ENCODE results near the gene NMRK1. TPM values are rescaled to one million over a fixed set of nuclear protein-coding genes. Genes with fewer than 3 reads are reported as not detected.

NMRK1 gene
- total RNA-seq, 2 donors from 2014 or later = 16.2 to 34.1 TPM

DNA sequence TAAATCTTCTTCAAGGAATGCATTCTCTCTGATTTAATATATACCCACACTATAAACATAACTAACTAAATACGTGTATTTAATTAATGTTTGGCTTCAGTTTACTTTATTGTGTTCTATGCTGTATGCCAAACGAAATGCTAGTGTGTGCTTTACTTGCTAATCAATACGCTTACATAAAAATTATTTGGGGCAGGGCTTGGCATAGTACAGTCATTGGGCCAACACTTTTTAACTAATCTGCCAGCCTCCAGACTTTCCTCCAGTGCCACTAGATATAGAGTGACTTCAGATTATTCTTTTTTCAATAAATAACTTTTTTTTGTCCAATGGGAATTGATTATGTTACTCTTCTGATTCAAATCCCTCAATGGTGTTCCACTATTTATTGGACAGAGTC, 51.2 kb downstream of the NMRK1 start:
- no peak overlapping the region for H3K4me3 ChIP-seq
- 80% methylated on average over 3 of the region's 3 CpGs for WGBS
- TF ChIP-seq, protein P1, sequence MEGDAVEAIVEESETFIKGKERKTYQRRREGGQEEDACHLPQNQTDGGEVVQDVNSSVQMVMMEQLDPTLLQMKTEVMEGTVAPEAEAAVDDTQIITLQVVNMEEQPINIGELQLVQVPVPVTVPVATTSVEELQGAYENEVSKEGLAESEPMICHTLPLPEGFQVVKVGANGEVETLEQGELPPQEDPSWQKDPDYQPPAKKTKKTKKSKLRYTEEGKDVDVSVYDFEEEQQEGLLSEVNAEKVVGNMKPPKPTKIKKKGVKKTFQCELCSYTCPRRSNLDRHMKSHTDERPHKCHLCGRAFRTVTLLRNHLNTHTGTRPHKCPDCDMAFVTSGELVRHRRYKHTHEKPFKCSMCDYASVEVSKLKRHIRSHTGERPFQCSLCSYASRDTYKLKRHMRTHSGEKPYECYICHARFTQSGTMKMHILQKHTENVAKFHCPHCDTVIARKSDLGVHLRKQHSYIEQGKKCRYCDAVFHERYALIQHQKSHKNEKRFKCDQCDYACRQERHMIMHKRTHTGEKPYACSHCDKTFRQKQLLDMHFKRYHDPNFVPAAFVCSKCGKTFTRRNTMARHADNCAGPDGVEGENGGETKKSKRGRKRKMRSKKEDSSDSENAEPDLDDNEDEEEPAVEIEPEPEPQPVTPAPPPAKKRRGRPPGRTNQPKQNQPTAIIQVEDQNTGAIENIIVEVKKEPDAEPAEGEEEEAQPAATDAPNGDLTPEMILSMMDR (IDR thresholded peaks at IDR 0.05) = no peak
- TF ChIP-seq POLR2A (IDR thresholded peaks at IDR 0.05) (no peak), POLR2AphosphoS5 (IDR thresholded peaks at IDR 0.05) (no peak)
- H3K27me3 ChIP-seq (replicated peaks; ENCODE audit: insufficient read depth) = no peaks in the 10 kb centered on the region
- H3K9me3 ChIP-seq = no peaks in the 10 kb centered on the region
- intact Hi-C loops (cut with DNase I) = no loop called here
- H3K27ac ChIP-seq = no peak overlapping the region
- DNase-seq (ENCODE audit: low spot score) = no peak
- H3K36me3 ChIP-seq = no peaks in the 10 kb centered on the region
- H3K4me1 ChIP-seq (replicated peaks) = no peaks in the 10 kb centered on the region

DNA sequence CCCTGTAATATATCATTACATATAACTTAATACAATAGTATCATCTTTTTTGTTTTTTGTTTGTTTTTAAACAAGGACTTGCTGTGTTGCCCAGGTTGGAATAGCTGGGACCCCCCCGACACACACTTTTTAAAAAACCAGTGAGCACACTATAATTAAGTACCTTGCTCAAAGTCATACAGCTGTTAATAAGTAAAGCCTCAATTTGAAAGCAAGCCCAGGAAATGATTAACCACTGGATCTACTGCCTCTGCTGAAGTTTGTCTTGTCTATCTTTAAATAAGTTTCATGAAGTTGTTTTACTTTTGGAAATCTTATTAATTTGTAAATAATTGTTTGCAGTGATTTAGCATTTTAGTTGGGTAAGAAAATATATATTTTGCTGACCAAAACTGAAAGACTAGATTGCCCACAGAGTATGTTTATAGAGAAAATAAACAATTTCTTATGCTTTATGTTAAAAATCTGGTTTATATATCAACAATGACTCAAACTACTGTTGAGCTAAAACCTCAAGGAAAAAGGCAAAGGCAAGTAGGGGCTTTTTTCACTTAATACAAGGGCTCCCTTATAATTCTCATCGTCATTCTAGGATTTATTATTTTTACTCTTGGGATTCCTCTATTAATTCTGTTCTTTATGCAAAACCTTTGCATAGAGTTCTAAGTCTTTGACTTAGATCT, 54.0 kb downstream of the NMRK1 start:
- intact Hi-C loops (cut with DNase I) = no loop called here
- Histone ChIP-seq H3K9me3 (no peaks in the 10 kb centered on the region), H3K36me3 (no peaks in the 10 kb centered on the region), H3K27me3 (replicated peaks; ENCODE audit: insufficient read depth) (no peaks in the 10 kb centered on the region), H3K4me1 (replicated peaks) (no peaks in the 10 kb centered on the region), H3K27ac (no peak overlapping the region), H3K4me3 (no peak overlapping the region)
- no peak for DNase-seq (ENCODE audit: low spot score)
- TF ChIP-seq POLR2AphosphoS5 (IDR thresholded peaks at IDR 0.05) = no peak
- WGBS = 56% methylated on average over 2 of the region's 2 CpGs

GRCh38 chr9:75027187-75028107, 60.5 kb downstream of the NMRK1 start:
- H3K36me3 ChIP-seq = no peaks in the 10 kb centered on the region
- intact Hi-C loops (cut with DNase I) = loop anchor here (1.0 kb wide), 1 partner anchor 61 kb away; the partner anchor contains the start of genes NMRK1 and OSTF1
- H3K27me3 ChIP-seq (replicated peaks; ENCODE audit: insufficient read depth) = no peaks in the 10 kb centered on the region
- peak overlapping the region; percentile 95 to 96 for H3K27ac ChIP-seq
- TF ChIP-seq POLR2A (IDR thresholded peaks at IDR 0.05) (no peak), POLR2AphosphoS5 (IDR thresholded peaks at IDR 0.05) (no peak)
- TF ChIP-seq, protein P1 (IDR thresholded peaks at IDR 0.05) = peak in 1 of 4 experiments; percentile 5
- no peaks in the 10 kb centered on the region for H3K9me3 ChIP-seq
- DNase-seq (ENCODE audit: low spot score) = peak; percentile 40
- no peaks in the 10 kb centered on the region for H3K4me1 ChIP-seq (replicated peaks)
- WGBS = 1% methylated on average over 53 of the region's 59 CpGs
- peak overlapping the region; percentile 91 to 93 for H3K4me3 ChIP-seq

GRCh38 chr9:75023846-75024245, 64.1 kb downstream of the NMRK1 start:
- no peak for TF ChIP-seq POLR2A (IDR thresholded peaks at IDR 0.05)
- TF ChIP-seq, protein P1 (IDR thresholded peaks at IDR 0.05) = no peak
- no peak for TF ChIP-seq POLR2AphosphoS5 (IDR thresholded peaks at IDR 0.05)
- no peak overlapping the region for H3K27ac ChIP-seq
- intact Hi-C loops (cut with DNase I) = no loop called here
- no peak for DNase-seq (ENCODE audit: low spot score)
- no peaks in the 10 kb centered on the region for H3K36me3 ChIP-seq
- H3K27me3 ChIP-seq (replicated peaks; ENCODE audit: insufficient read depth) = no peaks in the 10 kb centered on the region
- H3K4me3 ChIP-seq = no peak overlapping the region
- no peaks in the 10 kb centered on the region for H3K9me3 ChIP-seq
- H3K4me1 ChIP-seq (replicated peaks) = no peaks in the 10 kb centered on the region

- intact Hi-C loops (cut with DNase I) = no loop called here
These were observed 68.3 kb downstream of the NMRK1 start for GRCh38 chr9:75019654-75020053.

More at GRCh38 chr9:75019654-75020053, 68.3 kb downstream of the NMRK1 start:
- no peak overlapping the region for H3K27ac ChIP-seq
- TF ChIP-seq POLR2AphosphoS5 (IDR thresholded peaks at IDR 0.05) (no peak), POLR2A (IDR thresholded peaks at IDR 0.05) (no peak)
- TF ChIP-seq, protein P1 (IDR thresholded peaks at IDR 0.05) = no peak
- H3K36me3 ChIP-seq = no peaks in the 10 kb centered on the region
- DNase-seq (ENCODE audit: low spot score) = no peak
- WGBS = 87% methylated on average over 1 of the region's 1 CpG
- H3K9me3 ChIP-seq = no peaks in the 10 kb centered on the region
- H3K4me1 ChIP-seq (replicated peaks) = no peaks in the 10 kb centered on the region
- H3K27me3 ChIP-seq (replicated peaks; ENCODE audit: insufficient read depth) = no peaks in the 10 kb centered on the region
- H3K4me3 ChIP-seq = no peak overlapping the region

Data from prostate gland (tissue), 2 donors.